GM18502 (cell line): ENCODE results near the gene DDX1.

Source experiments
- ATAC-seq: cut with Tn5 transposase; IDR thresholded peaks from one replicate; pipeline ENCODE4 v1.9.1; 2021; ENCODE audit warnings: mild to moderate bottlenecking; ENCODE audit not compliant: unreplicated experiment, poor library complexity

The DDX1 gene

DNA sequence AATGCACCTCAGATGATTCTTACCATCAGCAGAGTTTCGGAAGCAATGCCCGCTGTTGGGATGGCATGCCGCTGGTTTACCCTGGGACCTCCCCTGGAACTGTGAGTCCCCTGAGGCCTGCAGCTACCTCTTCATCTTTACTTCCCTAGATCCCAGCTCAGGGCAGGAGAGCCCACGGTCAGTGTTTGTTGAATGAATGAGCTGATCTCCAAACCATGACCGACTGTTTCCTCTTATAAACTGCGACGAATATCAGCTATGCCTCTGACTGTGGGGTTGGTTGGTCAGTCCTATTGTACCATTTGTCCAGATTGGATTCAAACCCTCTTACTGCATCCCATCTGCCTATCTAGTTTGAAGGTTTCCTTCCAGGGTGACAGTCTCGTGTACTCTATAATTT, 64.4 kb downstream of the DDX1 start:
- ATAC-seq: no peak

DNA sequence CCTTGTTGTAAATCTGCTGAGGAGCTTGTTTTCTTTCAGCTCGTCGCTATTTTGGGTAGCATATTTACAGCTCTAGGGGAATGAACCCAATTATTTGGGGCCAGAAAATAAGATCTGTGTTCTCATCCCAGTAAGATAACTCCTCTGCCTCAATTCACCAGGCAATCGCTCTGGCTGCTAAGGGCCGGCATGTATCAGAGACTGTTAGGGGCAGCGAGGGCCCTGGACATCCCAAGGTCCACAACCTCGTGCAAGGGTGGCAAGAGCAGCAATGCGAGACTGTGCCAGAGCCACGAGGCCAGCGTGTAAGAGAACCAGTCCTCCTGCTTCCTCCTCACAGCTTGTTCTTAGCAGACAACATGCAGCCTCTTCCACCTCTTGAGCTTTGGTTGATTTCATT, 66.1 kb downstream of the DDX1 start:
- ATAC-seq: no peak

DNA sequence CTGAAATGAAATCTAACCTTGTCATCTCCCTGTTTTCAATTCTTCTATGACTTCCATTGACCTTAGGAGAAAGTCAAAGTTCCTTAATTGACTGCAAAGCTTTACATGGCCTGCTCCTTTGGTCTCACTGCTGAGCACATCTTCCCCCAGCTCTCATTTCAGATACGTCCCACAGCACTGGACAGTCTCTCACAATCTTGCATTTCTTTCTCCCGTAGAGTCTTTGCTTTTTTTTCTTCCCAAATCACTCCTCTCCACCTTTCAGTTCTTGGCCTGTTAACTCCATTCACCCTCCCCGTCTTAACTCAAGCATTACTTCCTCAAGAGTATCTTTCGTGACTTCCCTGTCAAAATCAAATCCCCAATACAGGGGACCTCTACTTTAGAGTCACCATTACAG, 67.2 kb downstream of the DDX1 start:
- ATAC-seq: no peak

DNA sequence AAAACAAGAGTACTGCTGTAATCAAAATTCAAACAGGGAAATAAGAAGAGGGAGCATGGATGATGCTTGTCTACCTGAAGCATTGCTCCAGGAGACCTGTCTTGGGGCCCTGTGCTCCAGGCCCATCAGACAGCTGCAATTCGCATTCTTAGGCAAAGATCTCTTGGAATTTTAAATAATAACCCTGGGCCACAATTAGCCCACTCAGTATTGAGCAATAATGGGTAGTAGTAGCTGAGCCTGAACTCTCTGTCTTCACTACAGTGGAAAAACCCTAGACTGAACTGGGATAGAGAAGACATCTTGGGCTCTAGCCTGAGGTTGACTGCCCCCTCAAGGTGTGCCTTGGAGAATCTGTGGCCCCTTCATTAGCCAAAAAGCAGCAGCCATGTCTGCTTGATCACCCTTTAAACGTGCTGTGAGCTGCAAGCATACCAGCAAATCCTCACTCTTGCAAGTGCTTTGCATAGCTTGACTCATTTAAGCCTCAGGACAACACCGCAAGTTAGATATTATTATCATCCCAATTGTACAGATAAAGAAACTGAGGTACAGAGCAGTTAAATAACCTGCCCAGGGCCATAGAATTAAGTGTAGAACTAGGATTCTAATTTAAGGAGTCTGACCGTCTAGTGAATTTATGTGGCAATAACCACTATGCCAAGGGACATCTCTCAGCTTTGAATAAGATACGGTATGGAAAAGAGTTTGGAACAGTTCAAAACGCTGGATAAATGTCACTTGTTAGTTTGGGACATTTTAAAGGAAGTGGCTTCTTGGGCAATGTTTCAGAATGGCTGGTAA, 69.0 kb downstream of the DDX1 start:
- ATAC-seq: no peak

DNA sequence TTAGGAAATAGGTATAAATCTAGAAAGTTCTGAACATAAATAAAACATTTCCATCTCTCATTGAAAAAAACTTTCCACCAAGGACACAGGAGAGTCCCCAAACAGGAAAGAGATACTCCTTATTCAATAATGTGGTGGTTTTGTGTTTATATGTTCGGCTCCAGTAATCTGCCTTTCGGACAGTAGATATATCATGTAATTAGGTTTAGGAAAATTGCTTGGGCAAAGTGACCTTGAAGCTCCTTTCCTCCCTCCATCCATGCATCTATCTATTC, 69.6 kb downstream of the DDX1 start:
- no peak for ATAC-seq

DNA sequence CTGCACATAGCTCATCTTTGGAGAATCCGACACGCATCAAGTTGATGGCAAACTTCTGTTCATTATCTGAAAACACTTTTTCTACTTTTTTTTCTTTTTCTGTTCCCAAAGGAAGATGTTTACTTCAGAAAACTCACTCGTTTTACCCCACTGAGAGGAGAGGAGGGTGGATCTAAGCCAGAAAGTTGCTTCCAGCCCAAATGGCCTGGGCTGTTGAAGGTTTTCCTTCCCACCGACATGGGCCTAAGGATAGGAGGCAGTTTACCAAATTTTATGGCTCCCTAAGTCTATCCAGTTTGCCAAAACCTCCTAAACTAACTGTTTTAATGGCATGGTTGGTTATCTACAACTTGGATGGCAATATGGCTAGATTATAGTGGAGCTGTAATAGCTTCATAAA, 70.4 kb downstream of the DDX1 start:
- ATAC-seq: no peak

DNA sequence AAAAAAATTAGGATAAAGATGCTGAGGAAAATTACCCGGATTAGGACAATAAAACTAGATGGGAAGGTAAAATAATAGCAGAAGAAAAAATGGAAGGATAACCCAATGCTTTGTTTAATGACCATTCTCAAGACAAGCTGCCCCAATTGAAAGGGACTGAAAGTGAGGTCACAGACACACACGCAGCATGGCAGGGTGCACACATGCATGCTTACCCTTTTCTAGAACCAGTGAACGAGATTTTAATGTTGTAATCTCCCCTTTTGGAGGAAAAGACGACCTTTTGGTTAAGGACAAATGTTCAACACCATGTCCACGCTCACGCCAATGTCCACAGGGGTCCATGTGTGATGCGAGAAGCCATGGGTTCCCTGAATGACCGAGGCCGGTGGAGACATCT, 70.9 kb downstream of the DDX1 start:
- no peak for ATAC-seq

DNA sequence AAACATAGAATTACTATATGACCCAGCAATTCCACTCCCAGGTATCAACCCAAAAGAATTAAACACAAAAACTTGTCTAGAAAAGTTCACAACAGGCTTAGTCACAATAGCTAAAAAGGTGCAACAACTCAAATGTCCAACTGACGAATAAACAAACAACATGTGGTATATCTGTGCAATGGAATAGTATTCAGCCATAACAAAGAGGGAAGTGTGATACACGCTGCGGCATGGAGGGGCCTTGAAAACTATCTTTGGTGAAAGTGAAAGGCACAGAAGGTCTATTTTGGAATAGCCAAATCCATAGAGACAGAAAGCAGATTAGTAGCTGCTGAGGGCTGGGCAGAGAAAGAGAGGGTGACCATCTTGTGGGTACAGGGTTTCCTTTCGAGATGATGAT, 72.1 kb downstream of the DDX1 start:
- no peak for ATAC-seq

DNA sequence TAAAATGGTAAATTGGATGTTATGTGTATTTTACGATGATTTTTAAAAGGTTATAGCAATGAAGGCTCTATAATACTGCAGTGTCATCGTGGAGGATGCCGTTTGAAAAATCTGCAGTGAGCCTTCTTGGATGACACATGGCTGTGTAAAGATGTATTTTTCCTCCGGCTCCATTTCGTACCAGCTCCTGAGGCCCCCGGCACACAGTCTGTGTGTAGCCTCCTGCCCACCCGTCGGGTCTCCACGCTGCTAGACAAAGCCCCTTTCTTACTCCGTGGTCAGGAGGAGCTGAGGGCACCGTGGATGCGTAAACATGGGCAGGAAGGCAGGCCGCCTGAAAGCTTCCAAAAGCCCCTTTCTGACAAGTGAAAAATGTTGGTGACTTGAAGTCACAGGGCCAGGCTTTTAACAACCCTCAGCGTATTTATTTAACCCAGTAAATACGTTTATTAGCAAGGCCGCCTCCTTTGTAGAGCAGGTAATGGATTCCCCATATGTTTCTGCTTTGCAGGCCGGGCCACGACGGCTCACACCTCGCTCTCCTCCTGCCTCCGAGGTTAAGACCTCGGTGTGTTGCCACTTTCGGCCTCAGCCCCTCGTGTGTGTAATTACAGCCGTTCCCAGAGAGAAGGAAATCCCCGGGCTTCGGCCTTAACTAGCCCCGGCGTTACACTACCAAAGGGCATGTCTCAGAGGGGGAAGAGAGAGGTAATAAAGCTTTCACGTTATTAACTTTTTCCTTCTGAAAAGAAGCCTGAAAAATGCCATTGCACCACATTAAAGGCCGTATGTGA, 72.8 kb downstream of the DDX1 start:
- no peak for ATAC-seq

DNA sequence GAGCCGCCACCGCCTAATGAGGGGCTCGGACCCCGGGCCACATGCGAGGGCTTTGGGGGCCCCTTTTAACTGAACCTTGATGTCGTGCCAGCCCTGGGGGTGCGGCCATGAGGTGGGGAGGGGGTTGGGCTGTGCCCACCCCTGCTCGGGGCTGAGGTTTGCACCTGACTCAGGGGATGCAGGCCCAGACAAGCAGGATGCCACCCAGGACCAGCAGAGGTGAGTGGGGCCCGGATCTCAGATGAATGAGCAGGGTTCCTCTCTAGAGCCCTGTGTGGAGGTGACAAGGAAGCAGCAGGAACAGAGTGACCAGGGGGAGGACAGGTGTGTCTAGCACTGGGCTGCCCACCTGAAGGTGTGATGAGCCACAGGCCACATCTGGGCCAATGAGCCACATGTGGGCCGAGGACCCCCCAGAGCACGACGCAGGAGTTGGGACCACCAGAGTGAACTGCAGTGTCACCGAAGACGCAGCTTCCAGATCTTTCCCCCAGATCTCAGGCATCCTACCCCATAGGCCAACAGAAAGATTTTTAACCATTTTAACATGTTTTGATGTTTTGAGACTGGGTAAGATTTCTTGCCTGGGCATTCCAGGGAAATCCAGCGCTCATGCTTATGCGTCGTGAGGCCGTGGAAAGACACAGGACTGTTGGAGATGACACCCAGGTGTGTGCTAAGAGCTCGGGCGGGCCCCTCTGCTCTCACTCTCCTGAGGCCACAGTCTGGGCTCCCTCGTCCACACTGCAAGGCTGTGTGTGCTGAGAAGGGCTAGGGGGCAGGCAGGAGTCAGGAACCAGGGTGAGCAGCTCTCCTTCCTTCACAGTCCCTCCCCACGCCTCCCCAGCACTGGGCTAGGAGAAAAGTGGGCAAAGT, 73.6 kb downstream of the DDX1 start:
- no peak for ATAC-seq

DNA sequence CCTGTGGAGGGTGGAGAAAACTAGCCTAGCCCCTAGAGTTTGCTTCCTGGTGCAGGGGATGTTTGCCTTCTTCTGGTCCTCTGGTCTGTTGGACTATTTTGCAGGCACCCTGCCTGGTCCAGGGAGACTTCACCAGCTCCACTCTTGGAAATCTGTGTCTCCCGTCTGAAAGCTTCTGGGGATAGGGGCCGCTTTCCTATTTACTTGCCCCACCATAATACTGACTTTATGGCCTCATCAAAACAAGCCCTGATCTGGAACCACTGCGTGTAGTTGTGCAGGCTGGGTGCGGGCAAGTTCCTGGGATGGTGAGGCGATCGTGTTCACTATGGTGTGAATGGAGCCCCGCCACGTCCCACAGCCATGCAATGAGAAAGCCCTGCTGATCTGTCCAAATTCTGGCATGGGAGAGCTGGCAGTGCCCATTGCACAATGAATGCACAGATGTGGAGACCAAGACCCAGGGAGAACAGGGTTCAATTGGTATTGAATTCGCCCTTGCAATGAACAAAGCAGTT, 74.3 kb downstream of the DDX1 start:
- ATAC-seq: no peak

DNA sequence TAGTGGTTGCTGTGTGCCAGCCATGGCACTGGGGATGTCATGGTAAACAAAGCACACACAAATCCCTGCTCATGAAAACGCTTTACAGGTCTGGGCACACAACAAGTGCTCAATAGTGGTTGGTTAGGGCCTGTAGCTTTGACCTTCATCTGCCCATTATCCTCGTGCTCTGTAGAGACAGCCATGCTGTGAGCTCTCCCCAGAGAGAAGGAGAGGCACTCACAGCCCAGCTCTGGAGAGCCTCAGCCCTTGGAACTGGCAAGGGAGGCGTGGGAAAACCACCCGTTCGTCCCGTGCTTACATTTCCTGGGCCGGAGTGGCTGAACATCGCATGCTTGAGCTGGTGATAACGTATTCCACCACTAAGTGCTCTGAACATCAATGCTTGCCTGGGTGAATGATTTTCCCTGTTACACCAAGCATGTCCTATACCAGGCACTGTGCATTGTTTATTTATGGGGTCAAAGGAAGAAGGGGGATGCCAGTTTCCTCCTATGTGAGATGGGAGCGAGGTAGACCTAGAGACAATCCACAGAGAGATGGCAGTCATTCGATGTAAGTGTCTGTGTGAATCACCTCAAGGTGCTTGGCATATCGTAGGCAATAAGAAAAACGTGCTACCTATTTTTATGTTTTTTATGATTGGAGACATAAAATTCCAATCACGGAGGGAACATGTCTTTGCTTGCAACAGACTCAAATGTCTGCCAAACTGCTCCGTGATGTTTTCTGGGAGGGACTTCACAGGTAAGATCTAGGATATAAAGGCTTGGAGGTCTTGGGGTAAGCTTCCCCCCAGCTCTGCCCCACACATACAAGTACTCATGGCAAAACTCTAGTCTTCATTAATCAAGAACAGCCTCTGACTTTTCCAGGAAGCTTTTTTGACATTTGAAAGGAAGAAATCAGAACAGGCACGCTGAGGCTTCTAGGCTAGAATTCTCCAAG, 75.5 kb downstream of the DDX1 start:
- ATAC-seq: no peak

DNA sequence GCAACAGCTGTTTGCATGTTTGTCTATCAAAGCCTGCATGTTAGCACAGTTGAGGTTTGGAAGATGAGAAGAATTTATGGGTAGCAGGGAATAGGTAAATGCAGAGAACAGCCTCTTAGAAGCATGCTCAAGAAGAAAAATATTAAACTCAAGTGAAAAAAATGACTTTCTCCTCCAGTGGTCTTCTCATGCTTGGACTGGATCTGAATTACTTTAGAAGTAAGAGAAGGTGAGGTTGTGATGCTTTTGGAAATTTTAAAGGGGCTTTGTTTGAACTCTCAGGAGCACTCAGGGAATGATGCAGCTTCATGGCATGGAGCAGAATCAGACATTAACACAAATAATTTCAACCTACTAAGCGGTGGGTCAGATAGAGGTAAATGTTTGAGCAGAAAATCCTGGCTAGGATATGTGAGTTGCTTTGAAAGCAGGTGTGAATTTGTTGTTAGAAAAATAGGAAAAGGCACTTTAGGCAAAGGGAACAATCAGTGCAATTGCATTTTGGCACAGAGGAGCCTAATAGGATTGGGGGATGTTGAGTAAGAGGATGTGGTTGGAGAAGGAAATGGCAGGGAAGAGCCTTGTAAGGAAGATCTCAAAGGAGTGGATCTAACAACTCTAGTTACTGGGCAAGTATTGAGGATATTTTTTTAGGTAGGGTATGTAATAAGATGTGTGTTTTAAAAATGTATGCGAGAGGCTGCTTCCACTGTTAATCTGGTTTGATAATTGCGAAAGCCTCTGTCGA, 76.3 kb downstream of the DDX1 start:
- no peak for ATAC-seq

DNA sequence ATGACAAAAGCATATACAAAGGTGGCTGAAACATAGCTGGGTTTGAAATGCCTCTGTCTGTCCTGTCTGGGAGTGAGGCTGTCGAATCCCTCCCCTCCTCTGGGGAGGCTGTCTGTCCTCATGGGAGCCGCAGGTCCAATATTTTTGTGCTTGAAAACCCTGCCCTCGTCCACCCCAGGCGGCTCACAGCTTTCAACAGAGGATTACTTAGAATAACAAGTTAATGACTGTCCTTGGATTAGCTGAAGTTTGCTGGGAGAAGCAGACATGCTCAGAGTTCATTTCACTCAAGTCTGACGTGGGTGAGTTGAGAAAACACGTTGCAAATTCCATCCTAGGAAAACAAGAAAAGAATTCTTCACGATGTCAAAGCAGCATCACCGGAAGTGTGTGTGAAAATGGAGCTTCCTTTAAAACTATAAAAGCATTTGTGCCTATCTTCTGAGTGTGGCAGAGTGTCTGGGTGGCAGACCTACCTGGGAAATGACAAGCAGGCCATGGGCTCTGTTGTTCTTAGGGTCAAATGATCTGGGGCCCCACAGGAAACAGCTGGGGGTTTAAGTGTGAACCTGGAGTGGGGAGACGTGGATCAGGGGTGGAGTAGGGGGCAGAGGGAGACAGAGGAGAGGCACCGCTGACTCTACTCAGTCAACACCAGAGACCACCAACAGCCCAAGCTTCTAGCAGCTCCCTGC, 77.1 kb downstream of the DDX1 start:
- no peak for ATAC-seq

DNA sequence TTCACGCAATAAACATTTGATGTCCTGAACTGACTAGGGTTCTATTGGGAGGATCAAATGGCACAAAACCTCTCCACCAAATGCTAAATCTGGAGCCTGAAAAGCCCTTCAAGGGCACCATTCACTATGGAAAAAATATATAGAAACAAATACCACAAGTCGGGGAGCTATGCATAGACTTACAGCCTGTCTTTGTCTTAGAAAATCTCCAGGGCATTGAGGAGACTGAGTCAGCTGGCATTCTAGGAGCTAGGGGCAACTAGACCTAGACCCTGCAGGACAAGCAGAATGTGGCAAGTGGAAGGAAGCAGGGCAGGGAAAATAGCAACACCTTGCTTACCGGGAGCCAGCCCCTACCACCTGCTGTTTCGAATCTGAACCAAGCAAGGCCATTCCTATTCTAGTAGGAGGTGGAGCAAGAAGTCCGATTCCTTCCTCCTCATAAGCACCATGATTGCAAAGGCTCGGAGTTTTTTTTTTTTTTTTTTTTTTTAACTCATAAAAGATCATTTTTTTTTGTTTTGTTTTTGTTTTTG, 77.8 kb downstream of the DDX1 start:
- no peak for ATAC-seq

DNA sequence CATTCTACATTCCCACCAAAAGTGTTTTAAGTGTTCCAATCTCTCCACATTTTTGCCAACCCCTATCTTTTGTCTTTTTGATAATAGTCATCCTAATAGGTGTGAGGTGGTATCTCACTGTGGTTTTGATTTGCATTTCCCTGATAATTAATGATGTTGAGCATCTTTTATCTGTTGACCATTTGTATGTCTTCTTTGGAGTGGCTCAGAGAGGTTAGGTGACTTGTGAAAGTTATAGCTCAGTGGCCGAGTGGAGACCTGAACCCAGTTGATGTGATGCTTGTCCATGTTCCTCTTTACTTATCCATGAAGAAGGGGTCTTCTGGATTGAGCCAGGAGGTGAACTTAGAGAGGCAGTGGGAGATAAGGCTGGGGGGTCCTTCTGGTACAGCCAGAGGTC, 78.8 kb downstream of the DDX1 start:
- no peak for ATAC-seq

DNA sequence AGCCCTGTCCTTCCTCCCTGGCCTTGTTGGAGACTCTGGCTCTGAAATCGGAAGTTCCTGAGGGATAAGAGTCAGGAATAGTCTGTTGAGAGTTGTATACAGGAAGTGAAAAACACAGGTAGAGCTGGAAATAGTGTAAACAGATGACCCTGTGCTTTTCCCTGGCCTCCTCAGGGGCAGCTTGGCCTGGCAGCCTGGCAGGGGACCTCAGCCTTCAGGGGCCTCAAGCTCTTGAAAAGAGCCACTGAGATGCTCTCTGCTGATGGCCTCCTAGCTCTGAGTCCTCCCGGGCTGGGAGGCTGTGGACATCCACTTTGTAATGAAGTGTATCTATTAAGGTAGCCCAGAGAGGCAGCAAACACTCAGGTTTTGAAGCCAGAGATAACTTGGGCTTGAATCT, 79.3 kb downstream of the DDX1 start:
- ATAC-seq: no peak

DNA sequence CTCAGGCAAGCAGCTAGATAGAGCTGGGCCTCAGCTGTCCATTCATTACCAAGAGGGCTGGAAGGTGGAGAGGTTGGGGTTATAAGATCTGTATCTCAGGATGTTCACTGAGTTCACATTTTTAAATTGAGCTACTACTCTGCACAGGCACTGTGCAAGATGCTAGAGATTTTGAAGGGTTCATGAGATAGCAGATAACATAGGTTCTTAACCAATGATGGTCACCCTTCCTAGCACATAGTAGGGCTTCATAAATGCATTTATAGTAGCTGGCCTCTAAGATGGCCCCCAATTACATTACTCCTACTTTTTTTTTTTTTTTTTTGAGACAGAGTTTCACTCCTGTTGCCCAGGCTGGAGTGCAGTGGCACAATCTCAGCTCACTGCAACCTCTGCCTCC, 79.7 kb downstream of the DDX1 start:
- ATAC-seq: no peak
